ENCODE results near the gene GRIA4. TPM values are rescaled to one million over a fixed set of nuclear protein-coding genes. Genes with fewer than 3 reads are reported as not detected.
A peak's percentile ranks its signal among the peaks of the same experiment; 100 is the strongest.

Gene GRIA4
- polyA plus RNA-seq, 1 of the 3 experiments (the other 2 are of a cell fraction), result 0.02 TPM

- H3K4me1 ChIP-seq (ENCODE audit: control insufficient read depth in 1 of 2, insufficient read depth in 2 of 2, low read depth in 1 of 2, low read length in 1 of 2), result no peaks in the 10 kb centered on the region; a peak in 2 of 4 replicates
- no peak overlapping the region for H2AFZ ChIP-seq (ENCODE audit: low read depth)
- POLR2A ChIA-PET, result no interaction called here
- no peaks in the 10 kb centered on the region for H4K20me1 ChIP-seq (ENCODE audit: insufficient read depth)
- CTCF ChIA-PET, result interaction anchor here (0.8 kb wide), 1 partner anchor 8 kb away, joined by 3 read pairs; no protein-coding TSS in a partner anchor
- H3K36me3 ChIP-seq (replicated peaks in 1 of 2; ENCODE audit: control insufficient read depth in 1 of 2, insufficient read depth in 2 of 2, low read length in 1 of 2), result no peaks in the 10 kb centered on the region
- WGBS (ENCODE audit: low lambda C conversion rate), result 44% methylated on average over 2 of the region's 2 CpGs
- peak overlapping the region; percentile 52 to 65; a peak in 3 of 4 replicates for H3K27ac ChIP-seq (ENCODE audit: low read depth in 2 of 2, low read length in 1 of 2)
- H3K9me3 ChIP-seq, result no peaks in the 10 kb centered on the region
- no peaks in the 10 kb centered on the region for H3K79me2 ChIP-seq (ENCODE audit: insufficient read depth)
- H3K4me2 ChIP-seq, result no peak overlapping the region
- no peak overlapping the region for H3K4me3 ChIP-seq (ENCODE audit: low read depth in 2 of 2, low read length in 1 of 2)
- no peak overlapping the region for H3K9ac ChIP-seq
- H3F3A ChIP-seq (replicated peaks; ENCODE audit: insufficient read depth), result peaks cover 4% of the 10 kb centered on the region
- TF ChIP-seq TEAD4 (IDR thresholded peaks at IDR 0.05; ENCODE audit: borderline replicate concordance, insufficient read depth) (no peak), RAD21 (IDR thresholded peaks at IDR 0.05; ENCODE audit: low read length) (no peak), RCOR1 (IDR thresholded peaks at IDR 0.05; ENCODE audit: low read length) (no peak), MXI1 (IDR thresholded peaks at IDR 0.05; ENCODE audit: low read depth, low read length) (no peak)
- DNase-seq, result no peak
- H3K9me2 ChIP-seq, result no peaks in the 10 kb centered on the region
- H3K27me3 ChIP-seq (ENCODE audit: insufficient read depth), result no peaks in the 10 kb centered on the region
Observed at GRCh38 chr11:105937738-105938137, 327.9 kb downstream of the GRIA4 start.

DNA sequence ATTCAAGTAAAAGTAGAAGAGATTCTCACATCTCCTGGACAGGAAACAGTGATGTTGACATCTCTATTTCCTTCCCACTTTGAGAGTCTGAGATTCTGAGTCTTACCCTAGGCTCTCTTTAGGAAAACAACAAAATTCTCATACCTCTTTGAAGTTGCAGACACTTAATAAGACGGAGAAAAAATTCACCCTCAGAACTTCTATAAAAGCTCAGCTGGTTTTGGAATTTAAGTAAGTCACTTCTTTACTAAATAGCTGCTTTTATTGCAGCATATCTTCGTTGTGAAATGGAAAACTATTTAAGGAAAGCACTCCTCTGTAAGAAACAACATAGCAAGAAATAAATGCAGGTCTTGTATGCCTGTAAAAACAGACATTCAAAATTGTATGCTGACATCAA, 333.0 kb downstream of the GRIA4 start:
- H3K4me2 ChIP-seq, result no peak overlapping the region
- no peaks in the 10 kb centered on the region for H3K36me3 ChIP-seq (replicated peaks in 1 of 2; ENCODE audit: control insufficient read depth in 1 of 2, insufficient read depth in 2 of 2, low read length in 1 of 2)
- H3K27me3 ChIP-seq (ENCODE audit: insufficient read depth), result no peaks in the 10 kb centered on the region
- H3F3A ChIP-seq (replicated peaks; ENCODE audit: insufficient read depth), result no peaks in the 10 kb centered on the region
- H3K9me3 ChIP-seq, result no peaks in the 10 kb centered on the region
- H3K4me3 ChIP-seq (ENCODE audit: low read depth in 2 of 2, low read length in 1 of 2), result no peak overlapping the region
- 60% methylated on average over 2 of the region's 2 CpGs for WGBS (ENCODE audit: low lambda C conversion rate)
- CTCF ChIA-PET, result no interaction called here
- no peaks in the 10 kb centered on the region for H4K20me1 ChIP-seq (ENCODE audit: insufficient read depth)
- no peaks in the 10 kb centered on the region for H3K79me2 ChIP-seq (ENCODE audit: insufficient read depth)
- no peak overlapping the region for H3K27ac ChIP-seq (ENCODE audit: low read depth in 2 of 2, low read length in 1 of 2)
- H2AFZ ChIP-seq (ENCODE audit: low read depth), result no peak overlapping the region
- no peaks in the 10 kb centered on the region for H3K4me1 ChIP-seq (ENCODE audit: control insufficient read depth in 1 of 2, insufficient read depth in 2 of 2, low read depth in 1 of 2, low read length in 1 of 2)
- H3K9ac ChIP-seq, result no peak overlapping the region
- no peak for TF ChIP-seq RXRA (IDR thresholded peaks at IDR 0.05; ENCODE audit: borderline replicate concordance, low read depth)
- no peak for TF ChIP-seq FOSL2 (IDR thresholded peaks at IDR 0.05; ENCODE audit: borderline replicate concordance, low read depth)
- TF ChIP-seq JUND (IDR thresholded peaks at IDR 0.05), result no peak
- no peak for DNase-seq
- POLR2A ChIA-PET, result no interaction called here
- H3K9me2 ChIP-seq, result no peaks in the 10 kb centered on the region

- Histone ChIP-seq H3K4me1 (ENCODE audit: control insufficient read depth in 1 of 2, insufficient read depth in 2 of 2, low read depth in 1 of 2, low read length in 1 of 2) (no peaks in the 10 kb centered on the region), H3K4me2 (no peak overlapping the region), H4K20me1 (ENCODE audit: insufficient read depth) (no peaks in the 10 kb centered on the region), H3K9me2 (no peaks in the 10 kb centered on the region), H3K9ac (no peak overlapping the region), H2AFZ (ENCODE audit: low read depth) (no peak overlapping the region), H3K27me3 (ENCODE audit: insufficient read depth) (no peaks in the 10 kb centered on the region), H3K79me2 (ENCODE audit: insufficient read depth) (no peaks in the 10 kb centered on the region), H3F3A (replicated peaks; ENCODE audit: insufficient read depth) (no peaks in the 10 kb centered on the region), H3K4me3 (ENCODE audit: low read depth in 2 of 2, low read length in 1 of 2) (no peak overlapping the region), H3K9me3 (no peaks in the 10 kb centered on the region), H3K36me3 (replicated peaks in 1 of 2; ENCODE audit: control insufficient read depth in 1 of 2, insufficient read depth in 2 of 2, low read length in 1 of 2) (no peaks in the 10 kb centered on the region), H3K27ac (ENCODE audit: low read depth in 2 of 2, low read length in 1 of 2) (no peak overlapping the region)
- CTCF ChIA-PET, result no interaction called here
- DNase-seq, result no peak
- POLR2A ChIA-PET, result no interaction called here
- no peak for TF ChIP-seq SMC3 (IDR thresholded peaks at IDR 0.05; ENCODE audit: low read depth, low read length)
- WGBS (ENCODE audit: low lambda C conversion rate), result 51% methylated on average over 4 of the region's 4 CpGs
Observed at GRCh38 chr11:105948918-105949590, 339.2 kb downstream of the GRIA4 start.

Measured in SK-N-SH (cell line).